GM04504 (cell line): ENCODE data around the gene TBC1D24.
"Not testable (repeated sequence)": the region's sequence is repeated elsewhere in the genome, so short reads cannot be mapped to it uniquely, and the experiment has no call there.

Source experiments
- DNase-seq: peaks from one replicate; pipeline ENCODE4 v3.0.0-alpha.2; 2012; ENCODE audit warnings: low read depth

The TBC1D24 gene

DNA sequence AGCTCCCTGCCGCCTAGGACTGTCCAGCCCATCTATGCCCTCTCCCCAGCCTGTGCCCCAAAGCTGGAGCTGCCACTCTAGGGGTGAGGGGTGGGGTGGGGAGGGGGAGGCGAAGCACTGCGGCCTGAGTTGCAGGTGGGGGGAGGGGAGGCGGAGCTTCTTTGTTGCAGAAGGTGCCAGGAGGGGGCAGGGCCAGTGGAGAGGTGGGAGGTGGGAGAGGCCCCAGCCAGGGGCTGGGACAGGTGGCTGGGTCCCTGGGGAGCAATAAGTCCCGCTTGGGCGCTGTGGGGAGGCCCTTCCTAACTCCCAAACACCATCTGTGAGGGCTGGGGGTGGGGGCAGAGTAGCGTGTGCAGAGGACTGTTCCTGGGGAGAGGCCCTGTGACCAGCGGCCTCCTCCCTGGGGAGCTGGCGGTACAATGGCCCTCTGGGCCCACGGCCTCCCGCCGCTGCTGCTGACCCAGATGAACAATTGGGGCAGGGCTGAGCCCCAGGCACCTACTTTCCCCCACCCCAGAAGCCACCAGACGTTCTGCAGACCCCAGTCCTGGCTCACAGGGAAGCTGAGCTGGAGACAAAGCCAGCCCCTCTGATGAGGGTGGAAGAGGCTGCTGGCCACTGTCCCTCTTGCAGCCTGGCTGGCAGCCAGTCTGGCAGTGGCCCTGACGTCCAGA, 6.1 kb upstream of the TBC1D24 start:
- DNase-seq: no peak

DNA sequence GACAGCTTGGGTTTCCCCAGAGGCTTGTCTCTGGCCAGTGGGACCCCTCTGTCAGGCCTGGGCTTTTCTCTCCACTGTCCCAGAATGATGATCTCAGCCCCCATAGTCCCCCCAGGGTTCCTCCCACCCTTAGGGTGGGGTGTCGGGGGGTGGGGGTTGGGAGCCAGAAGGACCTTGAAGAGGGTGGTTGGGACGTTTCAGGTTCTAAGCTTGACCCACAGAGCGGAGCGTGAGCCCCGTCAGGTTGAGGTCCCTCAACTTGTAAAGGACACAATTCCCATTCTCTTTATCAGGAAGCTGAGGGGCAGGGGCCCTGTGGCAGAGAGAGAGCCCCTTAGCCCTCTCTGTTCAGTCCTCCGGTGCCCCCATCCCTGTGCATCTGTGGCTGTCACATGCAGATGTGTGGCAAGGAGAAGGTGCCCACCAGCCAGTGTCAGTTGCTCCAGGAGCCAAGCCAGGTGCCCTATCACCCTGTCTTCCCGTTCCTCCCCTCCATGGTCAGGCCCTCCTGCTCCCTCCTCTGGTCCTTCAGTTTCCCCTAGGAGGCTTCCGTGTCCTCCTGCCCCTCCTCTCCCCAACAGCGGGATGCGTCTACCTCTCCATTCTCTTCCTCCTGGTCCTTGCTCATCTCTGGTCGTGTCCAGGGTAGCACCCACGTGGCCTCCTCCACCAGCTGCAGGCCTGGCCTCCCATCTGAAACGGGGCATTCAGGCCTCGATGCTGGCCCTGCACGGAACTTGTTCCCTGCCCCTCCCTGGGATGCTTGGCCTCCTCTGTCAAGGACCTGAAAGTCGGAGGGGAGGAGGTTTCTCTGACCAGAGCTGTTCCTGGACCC, 5.3 kb upstream of the TBC1D24 start:
- no peak for DNase-seq

DNA sequence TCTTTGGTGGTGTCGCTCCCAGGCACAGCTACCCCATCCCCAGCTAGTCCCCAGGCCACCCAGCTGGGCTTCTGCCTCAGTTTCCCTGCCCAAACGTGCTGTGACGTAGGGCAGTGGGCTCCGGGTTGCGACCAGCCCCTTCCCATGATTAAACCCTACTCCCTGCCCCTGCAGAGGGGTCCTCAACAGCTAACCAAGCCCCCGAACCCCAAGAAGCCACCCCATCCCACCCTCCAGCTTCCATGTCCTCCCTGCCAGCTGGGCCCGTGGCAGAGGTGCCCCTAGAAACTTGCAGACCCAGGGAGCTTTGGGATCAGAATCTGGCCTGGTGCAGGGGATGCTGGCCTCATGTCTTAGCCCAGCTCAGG, 4.7 kb upstream of the TBC1D24 start:
- DNase-seq: no peak

DNA sequence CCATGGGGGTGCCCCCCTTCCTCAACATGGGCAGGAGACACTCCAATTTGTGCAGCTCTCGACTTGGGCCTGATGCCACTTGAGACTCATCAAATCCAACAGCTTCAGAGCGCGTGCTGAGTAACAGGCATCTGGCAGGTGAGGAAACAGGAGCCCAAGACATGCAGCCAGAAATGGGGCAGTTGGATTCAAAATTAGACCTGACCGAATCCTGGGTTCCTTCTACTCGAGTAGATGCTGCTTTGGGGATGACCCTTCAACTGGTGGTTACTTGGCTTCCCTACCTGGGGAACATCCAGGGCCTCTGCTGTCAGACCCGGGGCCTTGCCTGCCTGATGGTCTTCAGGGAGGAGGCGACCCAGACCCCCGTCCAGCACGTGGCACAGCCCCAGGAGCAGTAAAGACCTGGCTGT, 4.3 kb upstream of the TBC1D24 start:
- DNase-seq: no peak

DNA sequence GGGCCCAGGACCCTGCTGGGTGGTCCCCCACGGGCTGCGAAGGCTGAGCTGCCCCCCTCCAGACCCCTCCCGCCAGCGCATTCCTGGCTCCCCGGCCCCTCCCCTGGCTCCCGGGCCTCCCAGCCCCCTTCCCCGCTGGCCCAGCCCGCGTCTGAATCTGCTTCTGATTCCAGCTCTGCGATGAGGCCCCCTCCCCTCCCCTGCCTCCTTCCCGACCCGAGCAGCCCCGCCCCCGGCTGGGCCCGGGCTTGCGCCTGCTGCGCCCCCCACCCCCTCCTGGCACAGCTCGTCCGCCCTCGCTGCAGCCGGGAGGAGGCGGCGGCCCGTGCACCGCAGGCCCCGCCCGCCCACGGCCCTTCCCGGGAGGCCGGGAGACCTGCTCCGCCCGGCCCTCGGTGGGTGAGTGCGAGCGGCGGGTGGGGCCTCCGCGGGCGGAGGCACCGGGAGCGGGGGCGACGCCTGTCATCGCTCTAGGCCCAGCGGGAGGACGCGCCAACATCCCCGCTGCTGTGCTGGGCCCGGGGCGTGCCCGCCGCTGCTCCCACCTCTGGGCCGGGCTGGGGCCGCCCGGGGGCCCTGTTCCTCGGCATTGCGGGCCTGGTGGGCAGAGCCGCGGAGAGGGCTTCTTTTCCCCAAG, 3.8 kb upstream of the TBC1D24 start, which contains the start of gene NTN3:
Gene NTN3, plus strand, starts transcription at position 282 of the 637 bp plus-strand sequence. CDS start 405 bp downstream, outside the sequence.
- DNase-seq: no peak

DNA sequence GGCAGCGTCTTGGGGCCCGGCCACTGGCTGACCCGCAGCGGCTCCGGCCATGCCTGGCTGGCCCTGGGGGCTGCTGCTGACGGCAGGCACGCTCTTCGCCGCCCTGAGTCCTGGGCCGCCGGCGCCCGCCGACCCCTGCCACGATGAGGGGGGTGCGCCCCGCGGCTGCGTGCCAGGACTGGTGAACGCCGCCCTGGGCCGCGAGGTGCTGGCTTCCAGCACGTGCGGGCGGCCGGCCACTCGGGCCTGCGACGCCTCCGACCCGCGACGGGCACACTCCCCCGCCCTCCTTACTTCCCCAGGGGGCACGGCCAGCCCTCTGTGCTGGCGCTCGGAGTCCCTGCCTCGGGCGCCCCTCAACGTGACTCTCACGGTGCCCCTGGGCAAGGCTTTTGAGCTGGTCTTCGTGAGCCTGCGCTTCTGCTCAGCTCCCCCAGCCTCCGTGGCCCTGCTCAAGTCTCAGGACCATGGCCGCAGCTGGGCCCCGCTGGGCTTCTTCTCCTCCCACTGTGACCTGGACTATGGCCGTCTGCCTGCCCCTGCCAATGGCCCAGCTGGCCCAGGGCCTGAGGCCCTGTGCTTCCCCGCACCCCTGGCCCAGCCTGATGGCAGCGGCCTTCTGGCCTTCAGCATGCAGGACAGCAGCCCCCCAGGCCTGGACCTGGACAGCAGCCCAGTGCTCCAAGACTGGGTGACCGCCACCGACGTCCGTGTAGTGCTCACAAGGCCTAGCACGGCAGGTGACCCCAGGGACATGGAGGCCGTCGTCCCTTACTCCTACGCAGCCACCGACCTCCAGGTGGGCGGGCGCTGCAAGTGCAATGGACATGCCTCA, 3.1 kb upstream of the TBC1D24 start:
- DNase-seq: no peak

DNA sequence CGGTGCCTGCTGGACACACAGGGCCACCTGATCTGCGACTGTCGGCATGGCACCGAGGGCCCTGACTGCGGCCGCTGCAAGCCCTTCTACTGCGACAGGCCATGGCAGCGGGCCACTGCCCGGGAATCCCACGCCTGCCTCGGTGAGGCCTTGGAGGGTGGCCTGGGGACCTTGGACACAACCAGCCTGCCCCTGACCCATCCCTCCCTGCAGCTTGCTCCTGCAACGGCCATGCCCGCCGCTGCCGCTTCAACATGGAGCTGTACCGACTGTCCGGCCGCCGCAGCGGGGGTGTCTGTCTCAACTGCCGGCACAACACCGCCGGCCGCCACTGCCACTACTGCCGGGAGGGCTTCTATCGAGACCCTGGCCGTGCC, 2.5 kb upstream of the TBC1D24 start:
- no peak for DNase-seq

DNA sequence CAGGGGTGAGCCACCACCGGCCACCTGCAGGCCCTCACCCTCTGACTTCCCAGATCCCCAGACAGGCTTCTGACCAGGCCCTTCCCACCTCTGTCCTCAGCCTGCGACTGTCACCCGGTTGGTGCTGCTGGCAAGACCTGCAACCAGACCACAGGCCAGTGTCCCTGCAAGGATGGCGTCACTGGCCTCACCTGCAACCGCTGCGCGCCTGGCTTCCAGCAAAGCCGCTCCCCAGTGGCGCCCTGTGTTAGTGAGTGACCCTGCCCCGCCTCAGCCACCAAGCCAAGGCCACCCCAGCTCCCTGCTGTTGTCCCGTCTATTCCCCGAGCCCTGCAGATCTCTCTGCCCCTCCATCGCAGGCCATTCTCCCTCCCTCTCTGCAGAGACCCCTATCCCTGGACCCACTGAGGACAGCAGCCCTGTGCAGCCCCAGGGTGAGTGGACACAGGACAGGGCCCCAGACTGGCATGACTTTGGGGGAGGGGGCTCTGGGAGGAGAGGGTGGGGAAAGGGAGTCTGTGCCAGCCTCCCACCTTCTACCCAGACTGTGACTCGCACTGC, 2.0 kb upstream of the TBC1D24 start:
- DNase-seq: no peak

DNA sequence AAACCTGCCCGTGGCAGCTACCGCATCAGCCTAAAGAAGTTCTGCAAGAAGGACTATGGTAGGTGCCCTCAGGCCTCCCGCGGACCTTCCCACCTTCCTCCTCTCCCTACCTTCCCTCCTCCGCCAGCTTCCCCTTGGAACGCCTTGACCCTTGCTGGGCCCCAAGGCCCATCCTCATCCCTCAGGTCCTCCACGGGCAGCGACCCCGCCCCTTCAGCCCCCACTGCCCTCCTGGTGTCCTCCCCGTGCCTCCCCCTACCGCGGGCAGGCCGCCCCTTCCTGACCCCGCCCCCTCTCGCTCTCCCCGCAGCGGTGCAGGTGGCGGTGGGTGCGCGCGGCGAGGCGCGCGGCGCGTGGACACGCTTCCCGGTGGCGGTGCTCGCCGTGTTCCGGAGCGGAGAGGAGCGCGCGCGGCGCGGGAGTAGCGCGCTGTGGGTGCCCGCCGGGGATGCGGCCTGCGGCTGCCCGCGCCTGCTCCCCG, 1.4 kb upstream of the TBC1D24 start:
- no peak for DNase-seq

DNA sequence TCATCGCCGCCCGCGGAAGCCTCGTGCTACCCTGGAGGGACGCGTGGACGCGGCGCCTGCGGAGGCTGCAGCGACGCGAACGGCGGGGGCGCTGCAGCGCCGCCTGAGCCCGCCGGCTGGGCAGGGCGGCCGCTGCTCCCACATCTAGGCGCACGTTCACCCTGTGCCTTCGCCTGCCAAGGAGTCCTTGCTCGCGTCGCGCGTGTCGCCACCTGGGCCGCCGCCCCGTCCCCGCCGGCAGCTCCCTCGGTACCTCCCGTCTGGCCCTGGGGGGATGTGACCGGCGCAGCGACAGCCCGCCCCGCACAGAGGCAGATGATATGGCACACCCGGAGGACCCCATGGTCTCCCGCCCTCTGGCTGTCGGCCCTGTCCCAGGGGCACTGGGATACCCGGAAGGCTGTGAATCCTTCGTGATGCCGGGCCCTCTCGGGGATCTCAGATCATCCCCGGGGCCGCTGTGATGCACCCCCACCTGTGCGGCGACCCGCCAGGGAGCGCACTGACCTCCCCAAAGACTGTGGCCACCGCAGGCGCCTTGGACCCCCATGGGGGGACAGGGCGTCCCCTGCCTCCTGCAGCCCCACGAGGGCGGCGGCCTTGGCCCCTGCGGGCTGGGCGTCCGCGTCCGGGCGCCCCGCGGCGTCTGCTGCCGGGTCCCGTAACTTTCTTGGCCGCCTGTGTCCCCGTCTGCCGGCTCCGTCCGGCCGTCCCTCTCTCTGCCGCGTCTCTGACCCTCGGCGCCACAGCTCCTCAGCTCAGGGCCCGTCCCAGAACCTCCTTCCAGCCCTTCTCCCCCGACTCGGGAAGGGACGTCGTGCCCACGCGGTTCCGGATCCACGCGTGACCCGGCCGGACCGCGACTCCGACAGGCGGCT, 689 bp upstream of the TBC1D24 start:
- DNase-seq: no peak

DNA sequence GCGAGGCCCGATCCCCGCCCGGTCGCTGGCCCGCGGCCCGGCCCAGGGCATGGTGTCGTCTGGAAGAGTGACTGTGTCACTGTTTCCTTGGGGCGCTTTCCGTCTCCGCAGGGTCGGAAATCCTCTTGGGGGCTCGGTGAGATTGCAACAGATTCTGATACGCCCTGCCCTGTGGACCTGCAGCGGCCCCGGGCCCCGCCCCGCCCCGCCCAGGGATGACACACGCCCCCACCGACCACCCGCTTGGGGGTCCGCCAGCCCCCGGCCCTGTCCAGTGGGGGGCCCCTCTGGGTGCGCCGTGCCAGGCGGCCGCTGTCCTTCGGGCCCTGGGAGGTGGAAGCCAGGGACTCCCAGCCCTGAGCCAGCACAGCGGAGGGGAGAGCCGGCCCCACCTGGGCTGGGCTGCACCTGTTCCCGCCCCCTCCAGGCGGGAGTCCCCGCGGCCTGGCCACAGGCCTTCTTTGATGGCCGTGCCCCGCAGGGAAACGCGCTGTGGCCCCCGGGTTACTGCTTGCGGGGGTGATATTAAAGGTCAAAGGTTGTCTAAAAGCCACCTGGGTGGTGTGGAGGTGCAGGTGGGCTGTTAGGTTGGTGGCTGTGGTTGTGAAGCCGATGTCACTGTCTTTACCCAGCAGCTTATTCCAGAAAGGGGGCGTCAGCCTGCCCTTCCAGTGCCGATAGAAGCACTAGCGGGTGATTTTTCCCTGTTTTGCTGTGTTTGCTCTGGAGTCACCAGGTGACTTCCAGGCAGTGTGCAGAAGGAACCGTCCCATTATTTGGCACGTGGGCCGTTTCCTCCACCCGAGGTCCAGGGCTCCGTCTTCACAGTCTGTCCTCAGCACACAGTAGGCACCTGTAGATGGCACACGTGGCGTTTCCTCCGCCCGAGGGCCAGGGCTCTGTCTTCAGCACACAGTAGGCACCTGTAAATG, 752 bp downstream of the TBC1D24 start:
- no peak for DNase-seq

DNA sequence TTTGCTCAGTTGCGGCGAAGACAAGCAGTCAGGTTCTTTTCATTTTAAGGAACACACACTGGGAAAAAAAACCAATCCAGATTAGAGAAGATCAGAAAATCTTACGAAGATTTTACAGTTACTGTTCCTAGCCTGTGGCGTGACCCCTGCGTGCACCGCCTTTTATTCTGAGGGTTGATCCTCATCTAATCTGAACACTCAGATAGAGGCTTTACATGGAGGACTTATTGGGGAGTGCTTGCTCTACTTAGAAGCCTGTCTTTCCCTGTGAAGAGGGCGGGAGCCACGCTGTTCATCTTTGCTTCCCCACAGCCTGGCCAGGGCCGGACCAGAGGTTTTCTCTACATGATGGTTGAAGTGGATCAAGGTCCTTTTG, 1.4 kb downstream of the TBC1D24 start:
- DNase-seq: no peak

DNA sequence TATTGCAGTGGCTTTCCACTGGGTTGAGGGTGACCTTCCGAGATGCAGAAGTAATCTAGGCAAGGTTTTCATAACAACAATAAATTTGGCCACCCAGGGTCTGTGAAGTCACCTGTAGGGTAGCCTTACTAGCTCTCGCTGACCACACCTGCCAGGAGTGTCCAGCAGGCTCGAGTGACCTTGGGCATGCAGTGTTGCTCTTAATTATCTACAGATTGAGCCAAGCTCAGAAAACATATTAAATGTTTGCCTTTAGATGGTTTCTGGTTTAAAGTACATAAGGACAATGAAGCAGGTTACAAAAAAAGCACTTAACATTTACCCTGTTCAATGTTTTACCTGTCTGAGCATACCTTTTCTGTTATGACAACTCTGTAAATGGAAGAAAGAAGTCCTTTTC, 1.8 kb downstream of the TBC1D24 start:
- no peak for DNase-seq

DNA sequence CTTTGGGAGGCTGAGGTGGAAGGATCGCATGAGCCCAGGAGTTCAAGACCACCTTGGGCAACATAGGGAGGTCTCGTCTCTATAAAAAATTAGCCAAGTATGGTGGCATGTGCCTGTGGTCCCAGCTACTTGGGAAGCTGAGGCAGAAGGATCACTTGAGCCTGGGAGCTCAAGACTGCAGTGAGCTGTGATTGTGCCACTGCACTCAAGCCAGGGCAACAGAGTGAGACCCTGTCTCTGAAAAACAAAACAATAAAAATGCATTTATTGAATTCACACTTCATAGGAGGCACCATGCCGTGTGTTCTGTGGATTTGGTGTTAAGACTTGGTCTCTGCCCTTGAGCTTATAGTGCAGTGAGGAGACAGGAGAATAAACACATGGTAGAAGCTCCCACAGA, 2.4 kb downstream of the TBC1D24 start:
- DNase-seq: no peak

DNA sequence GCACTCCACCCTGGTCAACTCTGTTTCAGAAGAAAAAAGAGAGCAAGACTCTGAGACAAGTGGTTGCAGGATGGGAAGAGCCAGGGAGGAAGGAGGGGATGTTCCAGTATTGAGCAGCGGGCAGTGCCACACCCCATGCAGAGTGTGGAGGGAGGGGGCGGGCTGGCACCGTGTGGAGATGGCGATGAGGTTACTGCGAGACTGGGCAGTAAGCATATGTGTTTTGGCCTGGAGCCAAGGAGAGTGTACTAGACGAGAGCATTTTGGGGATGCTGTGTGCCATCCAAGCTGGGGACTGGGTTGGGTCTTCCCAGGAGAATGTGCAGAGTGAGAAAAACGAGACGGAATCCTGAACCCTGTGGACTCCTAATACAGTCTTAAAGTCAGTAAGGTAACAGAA, 3.4 kb downstream of the TBC1D24 start:
- DNase-seq: no peak

DNA sequence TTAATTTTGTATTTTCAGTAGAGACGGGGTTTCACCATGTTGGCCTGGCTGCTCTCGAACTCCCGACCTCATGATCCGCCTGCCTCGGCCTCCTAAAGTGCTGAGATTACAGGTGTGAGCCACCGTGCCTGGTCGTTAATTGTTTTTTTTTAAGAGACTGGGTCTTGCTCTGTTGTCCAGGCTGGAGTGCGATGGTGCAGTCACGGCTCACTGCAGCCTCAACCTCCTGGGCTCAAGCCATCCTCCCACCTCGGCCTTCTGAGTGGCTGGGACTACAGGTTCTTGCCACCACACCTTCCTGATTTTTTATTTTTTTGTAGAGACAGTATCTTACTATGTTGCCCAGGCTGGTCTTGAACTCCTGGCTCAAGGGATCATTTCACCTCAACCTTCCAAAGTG, 5.1 kb downstream of the TBC1D24 start:
- DNase-seq: not testable (repeated sequence)

DNA sequence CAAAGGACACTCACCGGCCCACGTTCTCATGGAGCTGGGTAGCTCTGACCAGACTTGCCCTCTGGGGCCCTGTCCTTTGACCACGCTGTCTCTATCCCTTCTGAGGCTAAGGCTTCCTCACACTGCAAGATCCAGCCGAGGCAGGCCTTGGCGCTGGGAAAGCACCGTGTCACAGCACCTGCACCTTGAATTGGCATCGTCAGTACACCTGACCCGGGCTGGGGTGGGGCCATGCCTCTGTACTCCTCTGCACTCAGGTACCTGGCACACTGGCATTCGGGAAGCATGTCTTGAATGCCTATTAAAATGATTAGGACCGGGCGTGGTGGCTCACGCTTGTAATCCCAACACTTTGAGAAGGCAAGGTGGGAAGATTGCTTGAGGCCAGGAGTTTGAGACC, 6.0 kb downstream of the TBC1D24 start:
- DNase-seq: no peak

DNA sequence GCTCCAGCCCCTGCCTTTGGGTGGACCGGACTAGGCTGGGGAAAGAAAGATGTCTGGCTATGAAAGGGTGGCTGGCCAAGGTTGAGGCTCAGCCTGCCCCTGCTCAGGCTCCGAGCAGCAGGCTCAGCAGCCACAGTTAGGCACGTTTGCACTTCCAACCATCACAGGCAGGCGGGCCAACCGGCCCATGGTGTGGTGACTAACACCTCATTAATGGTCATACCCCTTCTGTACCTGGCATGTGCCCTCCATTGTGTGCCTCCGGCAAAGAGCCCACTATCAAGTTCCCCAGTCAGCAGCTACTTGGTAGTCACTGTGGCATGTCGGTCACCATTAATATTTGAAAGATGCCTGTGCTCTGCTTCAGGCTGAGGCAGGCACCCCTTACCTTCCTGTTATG, 6.7 kb downstream of the TBC1D24 start:
- DNase-seq: no peak

DNA sequence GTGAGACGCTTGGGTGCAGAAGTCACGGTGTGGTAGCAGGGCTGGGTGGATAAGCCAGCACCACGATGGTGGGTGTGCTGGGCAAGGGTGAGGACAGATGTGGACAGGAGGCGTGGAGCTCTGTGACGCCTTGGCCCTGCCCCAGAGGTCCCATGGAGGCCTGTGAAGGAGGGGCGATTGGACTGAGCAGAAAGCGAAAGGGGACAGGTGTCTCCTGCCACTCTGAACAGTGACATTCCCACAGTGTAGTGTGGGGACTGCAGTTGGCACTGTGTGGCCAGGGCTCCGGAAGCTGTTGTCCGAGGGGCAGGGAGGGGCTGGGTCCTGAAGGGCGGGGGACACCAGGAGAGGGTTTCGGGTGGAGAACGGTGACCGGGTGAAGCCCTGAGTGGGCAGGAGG, 7.3 kb downstream of the TBC1D24 start:
- no peak for DNase-seq
